Kidney (tissue), 14 donors: ENCODE measurements around the gene SH2B2. TPM values are rescaled to one million over a fixed set of nuclear protein-coding genes. Genes with fewer than 3 reads are reported as not detected.

ENCODE experiments used
- DNase-seq, 5 donors: peaks; one replicate each; pipeline ENCODE4 v3.0.0-alpha.2; 2013 to 2020
- FAIRE-seq: peaks from 2 replicates; lab custom pipeline; 2012; peaks lifted over from hg19 to GRCh38; lab: Jason Lieb, UNC
- H3K27ac ChIP-seq, 2 donors: one replicate each; pipeline ENCODE4 v1.7.0; 2013; ENCODE audit warnings: low read depth in 2 of 2, low read length in 2 of 2, inconsistent platforms in 1 of 2
- H3K27me3 ChIP-seq: one replicate; pipeline ENCODE4 v1.7.1; 2013; ENCODE audit warnings: low read length, inconsistent platforms; ENCODE audit not compliant: control insufficient read depth, insufficient read depth
- H3K36me3 ChIP-seq, 3 donors: one replicate each; pipeline versions ENCODE4 v1.7.0 to v1.7.1; 2013; ENCODE audit warnings: low read length in 3 of 3, control low read depth in 1 of 3, inconsistent platforms in 1 of 3; ENCODE audit not compliant: insufficient read depth in 3 of 3, control insufficient read depth in 2 of 3
- H3K4me1 ChIP-seq, 3 donors: one replicate each; pipeline versions ENCODE4 v1.7.0 to v1.7.1; 2013; ENCODE audit warnings: low read length in 3 of 3, inconsistent platforms in 1 of 3, low read depth in 1 of 3; ENCODE audit not compliant: control insufficient read depth in 2 of 3, insufficient read depth in 2 of 3
- H3K4me3 ChIP-seq, 3 donors: one replicate each; pipeline versions ENCODE4 v1.7.0 to v1.8.1; 2013; ENCODE audit warnings: low read length in 3 of 3, control low read depth in 1 of 3, inconsistent platforms in 1 of 3
- H3K9ac ChIP-seq, 3 donors: one replicate each; pipeline versions ENCODE4 v1.7.0 to v1.7.1; 2013; ENCODE audit warnings: low read length in 3 of 3, control low read depth in 1 of 3, inconsistent platforms in 1 of 3
- H3K9me3 ChIP-seq, 3 donors: one replicate each; pipeline versions ENCODE4 v1.7.0 to v1.7.1; 2013; ENCODE audit warnings: low read length in 3 of 3, control low read depth in 1 of 3, inconsistent platforms in 1 of 3; ENCODE audit not compliant: control insufficient read depth in 2 of 3, insufficient read depth in 1 of 3
- intact Hi-C: fragments of 100-400 bp; cut with DNase I; formaldehyde crosslinking; loops from one replicate; pipeline ENCODE4 v1.11.1; 2022
- polyA plus RNA-seq: library from polyadenylated mRNA; stranded (reverse); fragments of 350-450 nt; fragmentation: Illumina TruSeq; extraction: RNeasy Lipid Tissue Mini Kit (QIAGEN cat#74804); gene quantifications from one replicate; pipeline ENCODE4 v1.2.3, GENCODE V29; 2014; ENCODE audit warnings: low read depth, low replicate concordance; ENCODE audit not compliant: insufficient read depth
- total RNA-seq: library from RNA; stranded (reverse); fragmentation: NEBNext Ultra II Directional; extraction: Animal tissue kit (Norgen Biotek cat#: 25700); gene quantifications from one replicate; pipeline ENCODE4 v1.2.1, GENCODE V29; 2021
- TF ChIP-seq, protein P1 (sequence below): IDR thresholded peaks from 3 replicates; pipeline ENCODE4 v1.5.1; 2012; ENCODE audit warnings: mild to moderate bottlenecking, moderate library complexity, borderline replicate concordance; ENCODE audit not compliant: insufficient read depth; ENCODE audit errors: extremely low read depth
- donor health status: control.
- donor health status: control.
- donor health status: control.
- donor health status: control.
- donor health status: control.
- donor health status: DM: yes; HTN: yes; CAD: no.
- donor health status: Normal renal cell carcinoma (clear cell type).

The SH2B2 gene
- total and polyA plus RNA-seq, 2 donors from 2014 or later: 4.5 to 11.0 TPM

- no peak overlapping the region for H3K27ac ChIP-seq
Measured at GRCh38 chr7:102281785-102282184, 4.9 kb upstream of the SH2B2 start.

GRCh38 chr7:102282465-102283362, 4.0 kb upstream of the SH2B2 start:
- H3K9me3 ChIP-seq: no peaks in the 10 kb centered on the region
- no peak overlapping the region for H3K27ac ChIP-seq
- H3K4me3 ChIP-seq: no peak overlapping the region
- no peaks in the 10 kb centered on the region for H3K27me3 ChIP-seq
- FAIRE-seq (no peak), DNase-seq (no peak)
- TF ChIP-seq, protein P1, sequence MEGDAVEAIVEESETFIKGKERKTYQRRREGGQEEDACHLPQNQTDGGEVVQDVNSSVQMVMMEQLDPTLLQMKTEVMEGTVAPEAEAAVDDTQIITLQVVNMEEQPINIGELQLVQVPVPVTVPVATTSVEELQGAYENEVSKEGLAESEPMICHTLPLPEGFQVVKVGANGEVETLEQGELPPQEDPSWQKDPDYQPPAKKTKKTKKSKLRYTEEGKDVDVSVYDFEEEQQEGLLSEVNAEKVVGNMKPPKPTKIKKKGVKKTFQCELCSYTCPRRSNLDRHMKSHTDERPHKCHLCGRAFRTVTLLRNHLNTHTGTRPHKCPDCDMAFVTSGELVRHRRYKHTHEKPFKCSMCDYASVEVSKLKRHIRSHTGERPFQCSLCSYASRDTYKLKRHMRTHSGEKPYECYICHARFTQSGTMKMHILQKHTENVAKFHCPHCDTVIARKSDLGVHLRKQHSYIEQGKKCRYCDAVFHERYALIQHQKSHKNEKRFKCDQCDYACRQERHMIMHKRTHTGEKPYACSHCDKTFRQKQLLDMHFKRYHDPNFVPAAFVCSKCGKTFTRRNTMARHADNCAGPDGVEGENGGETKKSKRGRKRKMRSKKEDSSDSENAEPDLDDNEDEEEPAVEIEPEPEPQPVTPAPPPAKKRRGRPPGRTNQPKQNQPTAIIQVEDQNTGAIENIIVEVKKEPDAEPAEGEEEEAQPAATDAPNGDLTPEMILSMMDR: no peak
- no peaks in the 10 kb centered on the region for H3K36me3 ChIP-seq
- H3K4me1 ChIP-seq: peaks cover 0 to 1% (median 0%) of the 10 kb centered on the region in 3 donors
- intact Hi-C loops: no loop called here
- no peak overlapping the region for H3K9ac ChIP-seq

More at GRCh38 chr7:102281785-102282184, 4.9 kb upstream of the SH2B2 start:
- Histone ChIP-seq H3K36me3 (no peaks in the 10 kb centered on the region), H3K9ac (no peak overlapping the region), H3K27me3 (no peaks in the 10 kb centered on the region), H3K9me3 (no peaks in the 10 kb centered on the region), H3K4me3 (no peak overlapping the region), H3K4me1 (no peaks in the 10 kb centered on the region)
- no peak for FAIRE-seq
- peak in 1 of 5 donors; percentile 41 for DNase-seq
- TF ChIP-seq, protein P1: no peak
- intact Hi-C loops: no loop called here

- Histone ChIP-seq H3K4me3 (no peak overlapping the region), H3K36me3 (no peaks in the 10 kb centered on the region), H3K27ac (no peak overlapping the region), H3K9ac (no peak overlapping the region), H3K4me1 (peaks cover 0 to 8% (median 0%) of the 10 kb centered on the region in 3 donors), H3K9me3 (no peaks in the 10 kb centered on the region), H3K27me3 (no peaks in the 10 kb centered on the region)
- DNase-seq (no peak), FAIRE-seq (no peak)
- intact Hi-C loops: no loop called here
- TF ChIP-seq, protein P1: no peak
Measured at GRCh38 chr7:102283477-102284189, 3.0 kb upstream of the SH2B2 start.
